Mesenchymal stem cell (in vitro differentiated cells and primary cell): ENCODE data around the gene STK32C.
A peak's percentile ranks its signal among the peaks of the same experiment; 100 is the strongest.

Experiments used
- DNase-seq: peaks from one replicate; pipeline ENCODE4 v3.0.0-alpha.2; 2013
- H2AFZ ChIP-seq: one replicate; pipeline ENCODE4 v1.6.1; 2013; ENCODE audit warnings: low read depth, mild to moderate bottlenecking, control low read depth, inconsistent platforms, low read length, moderate library complexity
- H2AK5ac ChIP-seq: 2 replicates; pipeline ENCODE4 v1.6.1; 2013; ENCODE audit warnings: low read length, moderate library complexity, mild to moderate bottlenecking, inconsistent platforms; ENCODE audit not compliant: severe bottlenecking
- H2BK120ac ChIP-seq: one replicate; pipeline ENCODE4 v1.6.1; 2013; ENCODE audit warnings: low read depth, mild to moderate bottlenecking, inconsistent platforms, low read length, moderate library complexity
- H2BK12ac ChIP-seq, 2 experiments: one replicate each; pipeline ENCODE4 v1.6.1; 2013; ENCODE audit warnings: inconsistent platforms in 2 of 2, low read length in 2 of 2, mild to moderate bottlenecking in 2 of 2, moderate library complexity in 2 of 2, control low read depth in 1 of 2
- H2BK15ac ChIP-seq: one replicate; pipeline ENCODE4 v1.6.1; 2013; ENCODE audit warnings: mild to moderate bottlenecking, low read depth, inconsistent platforms; ENCODE audit not compliant: poor library complexity, severe bottlenecking
- H2BK5ac ChIP-seq: 2 replicates; pipeline ENCODE4 v1.6.1; 2013; ENCODE audit warnings: low read depth, mild to moderate bottlenecking, low read length, control low read depth, inconsistent platforms; ENCODE audit not compliant: poor library complexity, severe bottlenecking
- H3K14ac ChIP-seq, 2 experiments: one replicate each; pipeline ENCODE4 v1.6.1; 2013; ENCODE audit warnings: inconsistent platforms in 2 of 2, low read length in 2 of 2, control low read depth in 1 of 2, mild to moderate bottlenecking in 1 of 2, moderate library complexity in 1 of 2
- H3K18ac ChIP-seq, 2 experiments: one replicate each; pipeline ENCODE4 v1.6.1; 2013; ENCODE audit warnings: inconsistent platforms in 2 of 2, low read length in 2 of 2, control low read depth in 1 of 2, low read depth in 1 of 2, mild to moderate bottlenecking in 1 of 2
- H3K23ac ChIP-seq, 2 experiments: one replicate each; pipeline ENCODE4 v1.6.1; 2013; ENCODE audit warnings: inconsistent platforms in 2 of 2, low read length in 2 of 2, mild to moderate bottlenecking in 2 of 2, moderate library complexity in 2 of 2, control low read depth in 1 of 2
- H3K27ac ChIP-seq: 2 replicates; pipeline ENCODE4 v1.5.1; 2013; ENCODE audit warnings: mild to moderate bottlenecking, moderate library complexity, low read length, control low read depth, inconsistent platforms; ENCODE audit not compliant: poor library complexity, severe bottlenecking
- H3K27me3 ChIP-seq, 2 experiments: 2 replicates each; pipeline versions ENCODE4 v1.6.1 to v1.7.0; 2013; ENCODE audit warnings: low read length in 2 of 2, mild to moderate bottlenecking in 2 of 2, moderate library complexity in 2 of 2, control low read depth in 1 of 2, inconsistent platforms in 1 of 2; ENCODE audit not compliant: control insufficient read depth in 1 of 2, insufficient read depth in 1 of 2
- H3K36me3 ChIP-seq, 2 experiments: 2 replicates each; pipeline versions ENCODE4 v1.6.1 to v1.7.0; 2013; ENCODE audit warnings: low read length in 2 of 2, control low read depth in 1 of 2, inconsistent platforms in 1 of 2, low read depth in 1 of 2, mild to moderate bottlenecking in 1 of 2; ENCODE audit not compliant: insufficient read depth in 2 of 2, control insufficient read depth in 1 of 2
- H3K4ac ChIP-seq, 2 experiments: one replicate each; pipeline ENCODE4 v1.6.1; 2013; ENCODE audit warnings: inconsistent platforms in 2 of 2, low read length in 2 of 2, mild to moderate bottlenecking in 2 of 2, moderate library complexity in 2 of 2, control low read depth in 1 of 2, low read depth in 1 of 2
- H3K4me1 ChIP-seq: 2 replicates; pipeline ENCODE4 v1.6.1; 2013; ENCODE audit warnings: low read depth, low read length, control low read depth; ENCODE audit not compliant: control insufficient read depth, insufficient read depth
- H3K4me2 ChIP-seq: 2 replicates; pipeline ENCODE4 v1.6.1; 2013; ENCODE audit warnings: low read length, mild to moderate bottlenecking, inconsistent platforms; ENCODE audit not compliant: poor library complexity, severe bottlenecking
- H3K4me3 ChIP-seq, 2 experiments: 2 replicates each; pipeline versions ENCODE4 v1.5.1 to v1.7.0; 2013; ENCODE audit warnings: low read length in 2 of 2, mild to moderate bottlenecking in 2 of 2, control low read depth in 1 of 2, low read depth in 1 of 2; ENCODE audit not compliant: insufficient read depth in 1 of 2
- H3K79me1 ChIP-seq: replicated peaks from 2 replicates; pipeline ENCODE4 v1.6.1; 2013; ENCODE audit warnings: mild to moderate bottlenecking, control low read depth, low read length, inconsistent platforms; ENCODE audit not compliant: poor library complexity, severe bottlenecking
- H3K9ac ChIP-seq: 2 replicates; pipeline ENCODE4 v1.7.0; 2013; ENCODE audit warnings: mild to moderate bottlenecking, low read length, moderate library complexity
- H3K9me3 ChIP-seq: 2 replicates; pipeline ENCODE4 v1.7.0; 2013; ENCODE audit warnings: mild to moderate bottlenecking, low read length; ENCODE audit not compliant: control insufficient read depth
- H4K8ac ChIP-seq: one replicate; pipeline ENCODE4 v1.6.1; 2013; ENCODE audit warnings: inconsistent platforms, mild to moderate bottlenecking, low read length, moderate library complexity
- H4K91ac ChIP-seq: one replicate; pipeline ENCODE4 v1.6.1; 2013; ENCODE audit warnings: mild to moderate bottlenecking, low read length, inconsistent platforms
- WGBS: methylation state at CpG from one replicate; pipeline ENCODE4 v1.1.7; 2013; ENCODE audit warnings: mixed read lengths; 5-methylcytosine and 5-hydroxymethylcytosine counted together

The STK32C gene

DNA sequence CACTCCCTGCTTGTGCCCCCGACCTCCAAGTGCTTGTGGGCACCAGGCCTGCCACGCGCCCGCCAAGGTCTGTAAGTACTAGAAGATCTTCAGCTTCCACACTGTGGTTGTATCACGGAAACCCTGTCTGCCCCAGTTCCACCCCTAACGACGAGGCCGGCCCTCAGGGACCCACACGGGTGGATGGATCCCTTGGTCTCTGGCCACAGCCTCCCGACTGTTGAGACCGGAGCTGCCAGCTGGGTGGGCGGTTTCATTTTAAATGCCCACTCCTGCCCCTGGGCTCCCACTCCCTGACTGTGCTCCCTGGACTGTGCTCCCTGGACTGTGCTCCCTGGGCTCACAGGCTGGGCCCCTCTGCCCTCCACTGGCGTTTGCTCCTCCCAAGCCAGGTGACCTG is 70.9 kb downstream of the STK32C start:
- DNase-seq: no peak
- H3K79me1 ChIP-seq: no peaks in the 10 kb centered on the region
- H3K4me3 ChIP-seq: no peak overlapping the region
- H3K27ac ChIP-seq: no peak overlapping the region
- no peak overlapping the region for H3K4me2 ChIP-seq
- H3K14ac ChIP-seq: peak overlapping the region in 1 of 2 experiments; percentile 26
- H3K4ac ChIP-seq: no peak overlapping the region
- H3K9ac ChIP-seq: no peak overlapping the region
- peaks cover 3 to 8% of the 10 kb centered on the region in 2 experiments for H3K36me3 ChIP-seq
- no peak overlapping the region for H4K8ac ChIP-seq
- peaks cover 0 to 7% of the 10 kb centered on the region in 2 experiments for H3K27me3 ChIP-seq
- H2AFZ ChIP-seq: no peak overlapping the region
- no peak overlapping the region for H3K18ac ChIP-seq
- peaks cover 3% of the 10 kb centered on the region for H3K4me1 ChIP-seq
- no peak overlapping the region for H4K91ac ChIP-seq
- no peak overlapping the region for H2BK120ac ChIP-seq
- no peaks in the 10 kb centered on the region for H3K9me3 ChIP-seq
- H2BK5ac ChIP-seq: no peak overlapping the region
- WGBS: 94% methylated on average over 13 of the region's 13 CpGs
- no peak overlapping the region for H2BK12ac ChIP-seq
- no peak overlapping the region for H2BK15ac ChIP-seq
- H3K23ac ChIP-seq: no peak overlapping the region
- H2AK5ac ChIP-seq: no peak overlapping the region

DNA sequence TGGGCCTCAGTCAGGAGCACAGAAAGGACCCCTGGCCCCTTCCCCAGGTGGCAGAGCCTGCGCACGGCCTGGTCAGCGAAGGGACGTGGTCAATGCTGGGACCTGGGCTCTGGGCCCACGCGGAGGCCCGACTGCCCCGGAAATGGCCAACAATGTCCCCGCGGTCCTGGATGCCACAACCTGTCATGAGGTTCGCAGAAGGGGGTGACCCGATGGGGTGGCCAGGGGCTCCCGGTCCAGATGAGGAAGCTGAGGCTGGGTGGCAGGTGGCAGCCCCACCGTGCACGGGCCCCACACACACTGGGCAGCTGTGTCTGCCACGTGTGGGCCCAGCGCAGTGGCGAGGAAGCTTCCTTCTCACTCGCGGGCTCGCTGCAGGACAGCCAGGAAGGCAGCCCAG is 71.6 kb downstream of the STK32C start:
- H3K4me1 ChIP-seq: peaks cover 3% of the 10 kb centered on the region
- no peak overlapping the region for H3K14ac ChIP-seq
- no peak overlapping the region for H4K91ac ChIP-seq
- no peak overlapping the region for H3K18ac ChIP-seq
- 94% methylated on average over 20 of the region's 21 CpGs for WGBS
- no peak overlapping the region for H2BK12ac ChIP-seq
- no peak overlapping the region for H3K27ac ChIP-seq
- no peak overlapping the region for H3K23ac ChIP-seq
- H3K9ac ChIP-seq: no peak overlapping the region
- no peak overlapping the region for H2AK5ac ChIP-seq
- no peak overlapping the region for H3K4me2 ChIP-seq
- H3K9me3 ChIP-seq: no peaks in the 10 kb centered on the region
- no peak overlapping the region for H3K4me3 ChIP-seq
- H2BK120ac ChIP-seq: no peak overlapping the region
- no peak overlapping the region for H2AFZ ChIP-seq
- H3K36me3 ChIP-seq: peaks cover 3 to 8% of the 10 kb centered on the region in 2 experiments
- no peak overlapping the region for H3K4ac ChIP-seq
- no peak for DNase-seq
- no peaks in the 10 kb centered on the region for H3K79me1 ChIP-seq
- H2BK15ac ChIP-seq: no peak overlapping the region
- H2BK5ac ChIP-seq: no peak overlapping the region
- H3K27me3 ChIP-seq: peaks cover 0 to 7% of the 10 kb centered on the region in 2 experiments
- no peak overlapping the region for H4K8ac ChIP-seq

DNA sequence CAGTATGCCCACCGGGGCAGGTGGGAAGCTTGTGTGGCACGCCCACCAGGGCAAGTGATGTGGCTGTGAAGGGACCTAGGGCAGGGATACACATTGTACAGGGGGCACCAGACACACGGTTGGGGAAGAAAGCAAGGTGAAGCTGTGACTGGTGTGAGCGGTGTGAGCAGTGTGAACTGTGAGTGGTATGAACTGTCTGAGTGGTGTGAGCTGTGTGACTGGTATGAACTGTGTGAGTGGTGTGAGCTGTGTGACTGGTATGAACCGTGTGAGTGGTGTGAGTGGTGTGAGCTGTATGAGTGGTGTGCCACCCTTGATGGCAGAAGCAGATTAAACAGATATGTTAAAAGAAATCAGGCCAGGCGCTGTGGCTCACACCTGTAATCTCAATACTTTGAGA is 72.9 kb downstream of the STK32C start:
- Histone ChIP-seq H3K36me3 (peaks cover 3 to 8% of the 10 kb centered on the region in 2 experiments), H3K79me1 (no peaks in the 10 kb centered on the region), H2AFZ (no peak overlapping the region), H3K4me1 (peaks cover 3% of the 10 kb centered on the region), H4K91ac (peak overlapping the region; percentile 45), H3K14ac (no peak overlapping the region), H3K27me3 (peaks cover 0 to 7% of the 10 kb centered on the region in 2 experiments), H3K4me3 (no peak overlapping the region), H2BK120ac (no peak overlapping the region), H3K9me3 (no peaks in the 10 kb centered on the region), H2BK5ac (no peak overlapping the region), H2BK15ac (no peak overlapping the region), H3K9ac (no peak overlapping the region), H3K18ac (no peak overlapping the region), H3K27ac (no peak overlapping the region), H2BK12ac (no peak overlapping the region), H4K8ac (no peak overlapping the region), H3K23ac (no peak overlapping the region), H3K4me2 (no peak overlapping the region), H3K4ac (no peak overlapping the region), H2AK5ac (no peak overlapping the region)
- no peak for DNase-seq
- 92% methylated on average over 6 of the region's 6 CpGs for WGBS

DNA sequence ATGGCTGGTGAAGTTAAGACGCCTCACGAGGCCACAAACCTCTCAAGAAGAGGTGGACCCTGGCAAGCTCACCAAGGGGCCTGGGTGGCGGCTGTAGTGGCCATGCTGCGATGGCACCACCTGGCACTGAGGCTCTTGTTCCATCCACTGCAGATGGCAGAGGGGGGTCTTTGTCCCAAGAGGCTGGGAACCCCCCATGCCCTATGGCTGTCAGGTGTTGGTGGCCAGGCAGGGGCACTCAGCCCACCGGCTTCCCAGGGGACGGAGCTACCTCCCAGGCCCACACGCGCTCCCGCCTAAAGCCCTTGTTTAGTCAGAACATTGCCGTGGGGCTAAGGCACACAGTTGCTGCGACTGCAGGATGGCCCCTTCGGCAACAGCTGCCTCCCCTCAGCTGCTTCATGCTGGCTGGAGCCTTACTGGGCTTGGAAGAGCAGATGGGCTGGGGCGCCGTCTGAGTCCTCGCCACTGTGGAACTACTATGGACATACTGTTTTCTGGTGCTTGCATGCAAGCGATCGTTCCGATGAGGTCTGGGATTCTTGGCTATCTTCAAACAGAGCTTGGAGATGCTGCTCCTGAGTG is 74.2 kb downstream of the STK32C start:
- no peak overlapping the region for H3K14ac ChIP-seq
- H3K4me2 ChIP-seq: no peak overlapping the region
- H2BK120ac ChIP-seq: no peak overlapping the region
- no peak overlapping the region for H2AK5ac ChIP-seq
- H2BK15ac ChIP-seq: no peak overlapping the region
- H3K18ac ChIP-seq: no peak overlapping the region
- no peak overlapping the region for H3K27ac ChIP-seq
- H3K9ac ChIP-seq: no peak overlapping the region
- peaks cover 3% of the 10 kb centered on the region for H3K4me1 ChIP-seq
- H3K4me3 ChIP-seq: no peak overlapping the region
- DNase-seq: no peak
- H3K36me3 ChIP-seq: peaks cover 3 to 8% of the 10 kb centered on the region in 2 experiments
- WGBS: 90% methylated on average over 18 of the region's 18 CpGs
- no peak overlapping the region for H4K91ac ChIP-seq
- H3K27me3 ChIP-seq: peaks cover 0 to 6% of the 10 kb centered on the region in 2 experiments
- no peak overlapping the region for H3K4ac ChIP-seq
- H2BK12ac ChIP-seq: no peak overlapping the region
- H4K8ac ChIP-seq: no peak overlapping the region
- H3K23ac ChIP-seq: no peak overlapping the region
- no peaks in the 10 kb centered on the region for H3K79me1 ChIP-seq
- H3K9me3 ChIP-seq: no peaks in the 10 kb centered on the region
- H2AFZ ChIP-seq: no peak overlapping the region
- H2BK5ac ChIP-seq: no peak overlapping the region
